Esophagus squamous epithelium (tissue), 5 donors: ENCODE data around the gene DENND4A. TPM values are rescaled to one million over a fixed set of nuclear protein-coding genes. Genes with fewer than 3 reads are reported as not detected.

ENCODE experiments used
- DNase-seq: peaks from one replicate; lab custom pipeline; 2025; lab: John Stamatoyannopoulos, UW
- H3K27ac ChIP-seq, 4 donors: fragments of 200-600 bp; sonication (generic); one replicate each; pipeline ENCODE4 v1.5.1; 2016 to 2019; ENCODE audit warnings: mild to moderate bottlenecking in 1 of 4
- H3K27me3 ChIP-seq, 4 donors: fragments of 200-600 bp; sonication (generic); 1 replicate in 3 of 4; 2 replicates in 1 of 4; pipeline versions ENCODE4 v1.5.1 to v1.6.0; 2017 to 2021; ENCODE audit warnings: antibody characterized with exemption in 1 of 4
- H3K36me3 ChIP-seq, 3 donors: fragments of 200-600 bp; sonication (generic); one replicate each; pipeline ENCODE4 v1.5.1; 2016 to 2019
- H3K4me1 ChIP-seq, 3 donors: fragments of 200-600 bp; sonication (generic); one replicate each; pipeline ENCODE4 v1.5.1; 2017 to 2019
- H3K4me3 ChIP-seq, 4 donors: fragments of 200-600 bp; sonication (generic); 1 replicate in 3 of 4; 2 replicates in 1 of 4; pipeline ENCODE4 v1.5.1; 2016 to 2019; ENCODE audit warnings: mild to moderate bottlenecking in 2 of 4, moderate library complexity in 1 of 4
- H3K9me3 ChIP-seq, 3 donors: fragments of 200-600 bp; sonication (generic); one replicate each; pipeline ENCODE4 v1.5.1; 2016 to 2019
- CTCF ChIP-seq, 6 experiments: fragments of 450-650 bp in 4 of 6; fragments of 200-600 bp in 2 of 6; sonication (generic) in 2 of 6; IDR thresholded peaks; one replicate each; pipeline ENCODE4 v1.5.1; 2016 to 2019; ENCODE audit warnings: antibody characterized with exemption in 6 of 6, mild to moderate bottlenecking in 4 of 6, moderate library complexity in 4 of 6
- POLR2A ChIP-seq, 4 donors: fragments of 450-650 bp; IDR thresholded peaks; one replicate each; pipeline ENCODE4 v1.6.1; 2017; ENCODE audit warnings: antibody characterized with exemption in 4 of 4, mild to moderate bottlenecking in 4 of 4, moderate library complexity in 3 of 4
- WGBS, 2 donors: methylation state at CpG; one replicate each; pipeline ENCODE4 v1.1.5; 2018; 5-methylcytosine and 5-hydroxymethylcytosine counted together
- intact Hi-C: fragments of 100-400 bp; cut with DNase I; formaldehyde crosslinking; loops from one replicate; pipeline ENCODE4 v1.15.0; 2022
- total RNA-seq, 4 donors: library from RNA; depleted of rRNA; stranded (reverse); fragments of >200 nt; gene quantifications; one replicate each; pipeline ENCODE4 v1.1.0, GENCODE V29; 2016
- donor health status: DM: yes; HTN: yes; CAD: no.

DENND4A gene
- total RNA-seq, 4 donors from 2014 or later = 5.9 to 22.3 (median 10.9) TPM

- WGBS, 2 donors = 72 to 75% methylated on average over 1 of the region's 1 CpG
- Histone ChIP-seq H3K27me3 (no peaks in the 10 kb centered on the region), H3K27ac (no peak overlapping the region), H3K36me3 (no peaks in the 10 kb centered on the region), H3K9me3 (no peaks in the 10 kb centered on the region), H3K4me3 (no peak overlapping the region), H3K4me1 (peaks cover 0 to 7% (median 0%) of the 10 kb centered on the region in 3 donors)
- intact Hi-C loops = no loop called here
- DNase-seq = no peak
- no peak for TF ChIP-seq POLR2A (IDR thresholded peaks at IDR 0.05)
- no peak for TF ChIP-seq CTCF (IDR thresholded peaks at IDR 0.05)
Observed at GRCh38 chr15:65804252-65804931, 12.3 kb upstream of the DENND4A start.

GRCh38 chr15:65801229-65801805 lies 9.2 kb upstream of the DENND4A start:
- 59 to 66% methylated on average over 2 of the region's 2 CpGs for WGBS, 2 donors
- Histone ChIP-seq H3K4me1 (peaks cover 4 to 9% (median 7%) of the 10 kb centered on the region in 3 donors), H3K4me3 (no peak overlapping the region), H3K27ac (no peak overlapping the region), H3K9me3 (no peaks in the 10 kb centered on the region), H3K36me3 (no peaks in the 10 kb centered on the region), H3K27me3 (no peaks in the 10 kb centered on the region)
- intact Hi-C loops = no loop called here
- TF ChIP-seq CTCF (IDR thresholded peaks at IDR 0.05) (no peak), POLR2A (IDR thresholded peaks at IDR 0.05) (no peak)
- DNase-seq = no peak

DNA sequence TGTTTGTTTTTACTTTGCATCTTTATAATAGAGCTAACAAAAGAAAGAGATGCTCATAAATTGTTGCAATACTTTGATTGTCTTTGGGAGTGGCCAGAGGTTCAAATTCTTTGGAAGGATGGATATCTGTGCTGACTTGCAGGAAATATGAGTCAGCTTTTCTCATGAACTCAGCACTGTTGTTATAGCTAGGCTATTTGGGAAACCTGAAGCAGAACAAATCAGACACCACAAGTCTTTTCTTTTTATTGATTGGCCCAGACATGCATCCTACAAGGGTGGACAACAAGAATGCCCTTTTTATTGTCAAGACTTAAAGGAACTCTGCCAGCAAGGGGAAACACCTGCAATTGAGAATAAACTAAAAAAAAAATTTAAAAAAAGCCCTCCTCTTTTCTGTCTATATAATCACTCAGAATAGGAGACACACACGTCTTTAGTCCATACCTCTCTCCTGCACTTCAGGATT lies 4.6 kb upstream of the DENND4A start:
- Histone ChIP-seq H3K9me3 (no peaks in the 10 kb centered on the region), H3K27ac (peak overlapping the region in 3 of 4 donors; percentile 28 to 49 (median 30)), H3K4me1 (peaks cover 0 to 29% (median 8%) of the 10 kb centered on the region in 3 donors), H3K27me3 (no peaks in the 10 kb centered on the region), H3K36me3 (no peaks in the 10 kb centered on the region), H3K4me3 (no peak overlapping the region)
- intact Hi-C loops = no loop called here
- no peak for DNase-seq
- 21 to 36% methylated on average over 1 of the region's 1 CpG for WGBS, 2 donors
- TF ChIP-seq POLR2A (IDR thresholded peaks at IDR 0.05) = no peak
- no peak for TF ChIP-seq CTCF (IDR thresholded peaks at IDR 0.05)

DNA sequence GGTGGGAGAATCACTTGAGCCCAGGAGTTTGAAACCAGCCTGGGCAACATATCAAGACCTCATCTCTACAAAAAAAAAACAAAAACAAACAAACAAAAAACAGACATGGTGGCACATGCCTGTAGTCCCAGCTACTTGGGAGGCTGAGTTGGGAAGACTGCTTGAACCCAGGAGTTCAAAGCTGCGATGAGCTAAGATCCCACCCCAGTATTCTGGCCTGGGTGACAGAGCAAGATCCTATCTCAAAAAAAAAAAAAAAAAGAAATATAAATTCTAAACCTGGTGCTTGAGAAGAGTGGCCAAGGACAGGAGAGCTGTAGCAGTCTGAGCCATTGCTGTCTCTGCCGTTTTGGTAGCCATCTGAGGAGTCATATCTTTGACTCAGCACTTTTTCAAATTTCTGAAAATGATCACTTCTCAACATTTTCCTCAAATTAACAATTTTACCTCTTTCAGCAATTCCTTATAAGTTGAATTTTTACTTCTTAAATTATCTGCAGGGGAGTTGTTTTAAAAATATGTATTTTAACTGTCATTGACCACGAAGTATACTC lies 3.6 kb upstream of the DENND4A start:
- no peaks in the 10 kb centered on the region for H3K9me3 ChIP-seq
- intact Hi-C loops = no loop called here
- WGBS, 2 donors = 69% methylated on average over 3 of the region's 3 CpGs

More for the DNA sequence above, 3.6 kb upstream of the DENND4A start:
- Histone ChIP-seq H3K36me3 (no peaks in the 10 kb centered on the region), H3K27ac (peak overlapping the region in 1 of 4 donors; percentile 30), H3K4me1 (peaks cover 2 to 34% (median 9%) of the 10 kb centered on the region in 3 donors), H3K27me3 (no peaks in the 10 kb centered on the region), H3K4me3 (no peak overlapping the region)
- DNase-seq = no peak
- no peak for TF ChIP-seq CTCF (IDR thresholded peaks at IDR 0.05)
- TF ChIP-seq POLR2A (IDR thresholded peaks at IDR 0.05) = no peak
